RPMI7951 (cell line): Measurements from ENCODE around the gene FOXC1. TPM values are rescaled to one million over a fixed set of nuclear protein-coding genes. Genes with fewer than 3 reads are reported as not detected.
A peak's percentile ranks its signal among the peaks of the same experiment; 100 is the strongest.

Experiments used
- DNase-seq: peaks from one replicate; pipeline ENCODE4 v3.0.0-alpha.2; 2012; ENCODE audit warnings: low read depth
- total RNA-seq: library from RNA; depleted of rRNA; stranded (reverse); fragments of >200 nt; shearing (Covaris generic); gene quantifications from 2 replicates; pipeline ENCODE4 v1.2.3, GENCODE V29; 2014; rRNA removed

The FOXC1 gene
- total RNA-seq, result 1.7 and 2.0 TPM in 2 replicates

- peak; percentile 90 for DNase-seq
These were observed at the start of gene FOXC1 for GRCh38 chr6:1609648-1610496. FOXC1 (plus strand) TSS chr6:1609915; CDS start chr6:1610446, 531 bp downstream.

- DNase-seq, result no peak
These were observed 49.2 kb upstream of the FOXC1 start for GRCh38 chr6:1560281-1561058.

DNA sequence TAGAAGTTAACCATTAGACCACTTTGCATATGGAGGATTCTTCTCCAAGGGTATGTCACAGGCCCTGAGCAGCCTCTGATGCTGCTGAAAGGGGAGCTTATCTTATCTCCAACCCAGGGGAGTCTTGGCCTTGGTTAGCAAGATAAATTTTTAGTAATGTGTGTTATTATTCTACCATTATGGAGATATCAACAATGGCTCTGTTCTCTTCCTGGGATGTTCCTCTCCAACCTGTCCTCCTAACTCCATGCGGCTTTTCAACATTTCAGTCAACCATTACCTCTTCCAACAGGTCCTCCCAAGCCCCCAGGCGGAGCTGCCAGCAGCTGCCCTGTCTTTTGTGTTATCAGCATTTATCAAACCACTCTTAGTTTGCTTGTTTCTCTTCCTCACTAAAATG lies 48.4 kb upstream of the FOXC1 start:
- DNase-seq, result no peak

GRCh38 chr6:1562171-1562955 lies 47.4 kb upstream of the FOXC1 start:
- peak; percentile 60 for DNase-seq

DNA sequence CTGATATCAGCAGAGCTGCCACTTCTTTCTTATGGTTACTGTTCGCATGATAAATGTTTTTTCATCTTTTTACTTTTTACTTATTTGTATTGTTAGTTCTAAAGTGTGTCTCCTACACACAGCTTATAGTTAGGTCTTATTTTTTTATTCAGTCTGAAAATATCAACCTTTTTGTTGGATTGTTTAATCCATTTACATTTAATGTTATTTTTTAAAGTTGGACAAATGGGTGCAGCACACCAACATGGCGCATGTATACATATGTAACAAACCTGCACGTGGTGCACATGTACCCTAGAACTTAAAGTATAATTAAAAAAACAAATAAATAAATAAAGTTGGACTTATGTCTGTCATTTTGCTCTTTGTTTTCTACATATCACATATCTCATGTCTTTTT lies 40.3 kb upstream of the FOXC1 start:
- no peak for DNase-seq

DNA sequence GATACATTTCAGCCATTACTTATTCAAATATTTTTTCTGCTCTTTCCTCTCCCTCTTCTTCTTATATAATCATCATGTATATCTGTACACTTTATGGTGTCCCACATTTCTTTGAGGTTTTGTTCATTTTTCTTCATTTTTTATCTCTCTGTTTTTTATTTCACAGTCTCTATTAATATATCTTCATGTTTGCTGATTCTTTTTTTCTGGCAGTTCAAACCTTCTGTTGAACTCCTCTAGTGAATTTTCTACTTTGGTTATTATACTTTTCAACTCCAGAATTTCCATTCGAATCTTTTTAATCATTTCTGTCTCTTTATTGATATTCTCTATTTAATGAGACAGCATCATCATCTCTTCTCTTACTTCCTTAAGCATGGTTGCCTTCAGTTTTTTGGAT lies 38.9 kb upstream of the FOXC1 start:
- no peak for DNase-seq

GRCh38 chr6:1572892-1573291 lies 36.8 kb upstream of the FOXC1 start:
- peak; percentile 43 for DNase-seq

DNA sequence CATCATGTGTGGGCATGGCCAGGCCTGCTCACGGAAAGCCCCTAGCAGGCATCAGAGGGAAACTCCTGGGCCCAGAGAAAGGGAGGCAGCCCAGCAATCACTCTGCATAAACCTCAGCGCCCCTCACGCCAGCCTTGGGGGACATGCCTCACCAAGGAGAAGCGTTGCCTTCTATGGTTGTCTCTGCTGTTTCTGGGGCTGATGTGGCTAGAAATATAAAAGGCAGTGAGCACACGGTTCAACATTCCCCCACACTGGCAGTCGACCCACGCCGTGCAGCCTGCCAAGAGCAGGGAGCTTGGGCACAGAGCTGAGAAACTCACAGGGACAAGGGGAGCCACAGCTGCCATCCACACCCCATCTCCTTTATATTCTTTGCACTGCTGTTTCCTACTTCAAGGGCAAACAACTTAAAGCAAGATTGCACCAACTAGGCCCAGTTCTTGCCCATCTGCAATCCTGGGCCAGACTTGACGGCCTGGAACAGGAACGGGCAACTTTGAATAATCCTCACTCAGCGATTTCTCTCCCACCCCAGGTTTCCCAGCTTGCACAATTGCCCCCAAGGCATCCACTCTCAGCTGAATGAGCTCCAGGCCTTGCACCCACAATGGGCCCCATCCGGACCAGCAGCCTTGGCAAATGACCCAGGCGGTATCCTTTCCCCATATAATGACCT lies 35.5 kb upstream of the FOXC1 start:
- no peak for DNase-seq

GRCh38 chr6:1574890-1575209 lies 34.9 kb upstream of the FOXC1 start:
- no peak for DNase-seq

DNA sequence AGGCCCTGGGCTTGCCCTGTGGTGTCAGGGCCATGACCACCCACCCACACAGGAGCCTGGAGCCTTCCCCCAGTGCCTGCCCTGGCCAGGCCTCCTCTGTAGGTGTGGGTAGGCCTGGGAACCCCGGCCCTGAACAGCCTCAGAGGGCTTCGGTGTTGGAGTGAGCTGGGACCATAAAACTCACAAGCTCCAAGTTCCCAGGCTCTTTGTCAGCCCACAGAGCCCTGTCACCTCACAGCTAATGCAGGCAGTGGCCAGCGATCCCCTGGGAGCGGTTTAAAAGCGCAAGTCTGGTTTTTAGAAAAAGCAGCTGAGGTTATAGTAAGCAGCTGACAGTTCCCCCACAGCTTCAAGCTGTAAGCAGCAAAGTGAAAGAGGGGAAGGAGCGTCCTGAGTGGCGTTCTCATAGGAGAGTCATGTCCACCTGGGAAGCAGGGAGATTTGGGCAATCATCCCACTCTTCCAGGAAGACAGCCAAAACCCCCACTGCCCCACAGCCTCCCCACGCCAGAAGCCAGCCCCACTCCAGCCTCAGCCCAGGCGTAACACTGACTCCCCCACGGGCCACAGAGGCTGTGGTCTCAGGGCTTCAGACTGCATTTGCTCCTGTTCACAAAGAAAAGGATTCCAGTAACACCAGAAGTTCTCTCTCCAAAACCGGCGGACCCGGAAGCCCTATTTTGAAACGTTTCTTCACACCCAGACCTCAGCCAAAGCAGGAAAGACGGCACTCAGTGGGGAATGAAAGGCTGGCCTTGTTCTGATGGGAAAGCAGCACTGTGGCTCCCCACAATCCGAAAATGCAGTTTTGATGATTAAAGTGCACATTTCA lies 34.3 kb upstream of the FOXC1 start:
- peak; percentile 47 for DNase-seq

DNA sequence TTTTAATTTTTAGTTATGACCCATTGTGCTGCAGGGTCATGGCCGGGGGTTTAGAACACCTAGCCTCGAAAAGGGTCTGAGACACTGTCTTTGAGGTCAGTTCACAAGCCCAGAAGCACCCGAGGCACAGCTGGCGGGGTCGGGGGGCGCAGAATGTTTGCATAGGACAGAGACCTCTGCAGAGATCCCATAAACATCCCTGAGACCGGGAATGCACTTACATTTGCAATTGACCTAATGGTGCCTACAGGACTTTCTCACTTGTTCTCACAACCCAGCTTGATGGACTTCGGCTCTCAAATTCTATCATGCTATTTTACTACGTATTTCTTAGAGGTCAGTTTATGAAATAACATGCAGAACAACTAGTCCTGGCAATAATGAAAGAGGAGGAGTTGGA lies 33.5 kb upstream of the FOXC1 start:
- no peak for DNase-seq

- DNase-seq, result no peak
These were observed 33.0 kb upstream of the FOXC1 start for GRCh38 chr6:1576711-1577110.

- no peak for DNase-seq
These were observed 32.5 kb upstream of the FOXC1 start for GRCh38 chr6:1577146-1577680.

DNA sequence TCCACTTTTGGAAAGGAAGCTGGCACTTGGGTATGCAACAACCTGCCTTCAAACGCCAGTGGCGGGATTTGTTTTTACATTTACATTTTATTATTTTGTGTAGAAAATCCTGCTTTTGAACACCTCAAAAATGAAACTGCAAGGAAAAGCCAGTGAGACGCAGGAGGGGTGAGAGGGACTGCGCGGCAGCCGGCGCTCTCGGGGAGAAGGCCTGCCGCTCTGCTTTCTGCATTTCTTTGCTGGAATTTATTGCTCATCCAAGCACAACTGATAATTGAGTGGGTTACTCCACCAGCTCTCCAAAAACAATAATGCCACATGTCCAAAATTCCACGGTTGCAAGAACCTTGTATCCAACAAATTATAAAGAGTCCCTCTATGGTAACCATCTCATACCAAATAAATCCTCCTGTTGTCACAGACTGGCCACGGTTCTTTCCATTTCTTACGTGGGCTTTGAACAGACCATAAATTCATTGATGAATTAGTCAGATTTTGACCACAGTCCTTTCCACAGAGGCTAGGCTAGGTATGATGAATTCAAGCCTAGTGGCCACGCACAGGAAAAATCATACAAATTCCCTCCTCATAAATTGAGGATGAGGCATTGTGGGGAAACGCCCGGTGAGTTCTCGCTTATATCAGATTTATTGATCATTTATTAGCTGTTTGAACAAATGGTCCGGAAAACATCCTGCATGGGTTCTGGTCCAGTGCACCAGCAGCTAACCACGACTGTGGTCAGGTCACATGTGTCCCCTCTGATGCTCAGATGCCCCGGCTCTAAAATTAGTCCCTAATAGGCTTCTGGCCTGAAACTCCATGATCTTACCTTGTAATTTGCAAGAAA lies 31.6 kb upstream of the FOXC1 start:
- no peak for DNase-seq

- DNase-seq, result peak; percentile 62
These were observed 30.6 kb upstream of the FOXC1 start for GRCh38 chr6:1579096-1579495.

- DNase-seq, result no peak
These were observed 29.6 kb upstream of the FOXC1 start for GRCh38 chr6:1580109-1580508.

GRCh38 chr6:1580585-1580984 lies 29.1 kb upstream of the FOXC1 start:
- DNase-seq, result no peak

- DNase-seq, result no peak
These were observed 28.4 kb upstream of the FOXC1 start for GRCh38 chr6:1581120-1581991.

GRCh38 chr6:1584146-1584545 lies 25.6 kb upstream of the FOXC1 start:
- DNase-seq, result no peak
